CD4-positive, alpha-beta T cell treated with Interferon alpha-2 for 1 hour (primary cell): ENCODE measurements around the gene MARK2.
"Not testable (repeated sequence)": the region's sequence is repeated elsewhere in the genome, so short reads cannot be mapped to it uniquely, and the experiment has no call there.

Experiments
- DNase-seq, 2 donors: peaks; one replicate each; pipeline ENCODE4 v3.0.0-alpha.2; 2020 to 2022

Gene MARK2

DNA sequence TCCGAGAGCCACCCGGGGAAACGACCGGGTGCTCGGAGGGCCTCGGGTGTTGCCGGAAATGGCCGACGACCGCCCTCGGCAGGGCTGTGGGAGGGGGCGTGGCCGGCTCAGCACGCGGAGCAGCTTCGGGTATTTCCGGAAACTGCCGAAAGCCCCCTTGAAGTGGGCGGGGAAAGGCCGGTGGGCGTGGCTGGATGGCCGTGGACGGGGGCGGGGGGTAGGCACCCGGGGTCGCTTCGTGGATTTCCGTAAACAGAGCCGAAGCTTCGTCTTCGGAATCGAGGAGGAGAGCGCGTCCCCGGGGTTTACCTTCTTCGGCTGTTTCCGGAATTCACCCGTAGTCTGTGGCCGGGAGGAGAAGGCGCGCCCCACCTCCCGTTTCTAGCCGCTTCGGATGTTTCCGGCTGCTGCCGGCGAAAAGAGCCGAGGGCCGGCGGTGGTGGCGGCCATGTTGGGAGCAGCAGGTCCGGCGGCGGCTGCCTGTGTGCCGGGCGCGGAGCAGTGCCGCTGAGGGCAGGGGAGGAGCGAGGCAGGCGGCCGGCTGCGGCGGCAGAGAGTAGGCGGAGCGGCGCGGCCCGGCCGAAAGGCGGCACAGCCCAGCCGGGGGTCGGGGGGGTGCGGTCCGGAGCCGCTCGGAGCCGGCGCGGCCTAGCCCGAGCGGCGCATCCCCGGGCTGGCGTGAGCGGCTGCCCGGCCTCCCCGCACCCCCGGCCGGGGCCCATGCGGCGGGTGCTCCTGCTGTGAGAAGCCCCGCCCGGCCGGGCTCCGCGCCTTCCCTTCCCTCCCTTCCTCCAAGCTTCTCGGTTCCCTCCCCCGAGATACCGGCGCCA lies at the start of gene MARK2:
TSS of gene MARK2 (plus strand) at position 433 of the 830 bp plus-strand sequence. CDS start at position 830, 397 bp downstream.
- DNase-seq, result peak; percentile 98 to 100

DNA sequence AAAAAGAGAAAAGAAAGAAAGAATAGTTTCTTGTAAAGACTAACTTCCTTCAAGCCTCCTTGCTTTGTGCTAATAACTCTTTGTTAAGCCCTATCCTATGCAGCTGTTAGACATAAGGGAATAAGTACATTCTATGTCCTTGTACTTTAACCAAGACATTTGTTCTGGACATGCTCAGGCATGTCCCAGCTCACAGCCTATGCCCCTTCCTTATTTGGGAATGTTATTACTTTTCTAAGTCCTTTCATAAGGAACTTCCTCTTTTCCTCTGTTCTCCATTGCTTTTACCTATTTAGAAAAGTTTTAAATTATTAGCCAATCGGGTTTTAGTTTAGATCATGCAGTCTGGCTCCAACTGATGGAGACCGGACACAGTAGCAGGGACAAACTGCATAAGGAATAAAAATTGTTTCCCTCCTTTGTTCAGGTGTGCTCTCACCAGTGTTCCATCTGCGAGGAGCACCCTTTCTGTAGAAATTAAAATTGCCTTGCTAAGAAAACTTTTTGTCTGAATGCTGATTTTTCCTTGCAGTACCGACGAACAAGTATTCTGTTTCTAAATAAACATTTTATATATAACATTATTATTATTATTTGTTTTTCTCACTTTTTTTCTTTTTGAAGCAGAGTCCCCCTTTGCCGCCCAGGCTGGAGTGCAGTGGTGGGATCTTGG lies 47.3 kb upstream of the MARK2 start:
- DNase-seq, result no peak

DNA sequence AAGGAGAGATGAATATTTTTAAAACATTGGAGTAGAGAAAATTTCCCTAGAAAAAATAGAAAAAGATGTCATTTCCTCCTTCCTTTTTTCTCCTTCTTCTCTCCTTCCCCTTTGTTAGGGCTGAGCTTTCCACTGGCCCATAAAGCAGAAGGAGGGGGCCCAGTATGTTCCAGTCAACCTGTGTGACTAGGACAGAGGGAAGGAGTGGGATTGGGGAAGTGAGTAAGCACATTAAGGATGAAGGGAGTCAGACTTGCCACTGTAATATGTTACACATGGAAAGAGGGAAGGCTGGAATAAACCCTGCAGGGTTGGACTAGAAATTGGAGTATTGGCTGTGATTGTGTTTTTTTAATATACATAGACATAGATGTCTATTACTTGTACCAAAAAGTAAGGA lies 45.7 kb upstream of the MARK2 start:
- DNase-seq, result no peak

DNA sequence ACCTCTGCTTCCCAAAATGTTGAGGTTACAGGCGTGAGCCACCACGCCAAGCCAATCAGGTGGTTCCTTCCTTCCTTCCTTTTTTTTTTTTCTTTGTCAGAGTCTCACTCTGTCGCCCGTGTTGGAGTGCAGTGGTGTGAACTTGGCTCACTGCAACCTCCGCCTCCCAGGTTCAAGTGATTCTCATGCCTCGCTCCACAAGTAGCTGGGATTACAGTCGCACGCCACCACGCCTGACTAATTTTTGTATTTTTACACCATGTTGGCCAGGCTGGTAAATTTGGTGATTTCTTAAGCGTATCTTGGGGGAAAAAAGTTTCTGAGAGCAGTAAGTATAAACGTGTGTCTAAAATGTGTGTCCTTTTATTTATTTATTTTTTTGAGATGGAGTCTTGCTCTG lies 43.8 kb upstream of the MARK2 start:
- DNase-seq, result no peak

DNA sequence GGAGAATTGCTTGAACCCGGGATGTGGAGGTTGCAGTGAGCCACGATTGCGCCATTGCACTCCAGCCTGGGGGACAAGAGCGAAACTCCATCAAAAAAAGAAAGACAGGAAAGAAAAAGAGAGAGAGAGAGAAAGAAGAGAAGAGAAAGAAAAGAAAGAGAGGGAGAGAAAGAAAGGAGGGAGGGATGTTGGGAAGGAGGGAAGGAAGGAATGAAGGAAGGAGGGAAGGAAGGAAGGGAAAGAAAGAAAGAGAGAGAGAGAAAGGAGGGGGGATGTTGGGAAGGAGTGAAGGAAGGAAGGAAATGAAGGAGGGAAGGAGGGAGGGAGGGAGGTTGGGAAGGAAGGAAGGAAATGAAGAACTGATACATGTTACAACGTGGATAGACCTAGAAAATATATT lies 38.0 kb upstream of the MARK2 start:
- DNase-seq, result no peak

DNA sequence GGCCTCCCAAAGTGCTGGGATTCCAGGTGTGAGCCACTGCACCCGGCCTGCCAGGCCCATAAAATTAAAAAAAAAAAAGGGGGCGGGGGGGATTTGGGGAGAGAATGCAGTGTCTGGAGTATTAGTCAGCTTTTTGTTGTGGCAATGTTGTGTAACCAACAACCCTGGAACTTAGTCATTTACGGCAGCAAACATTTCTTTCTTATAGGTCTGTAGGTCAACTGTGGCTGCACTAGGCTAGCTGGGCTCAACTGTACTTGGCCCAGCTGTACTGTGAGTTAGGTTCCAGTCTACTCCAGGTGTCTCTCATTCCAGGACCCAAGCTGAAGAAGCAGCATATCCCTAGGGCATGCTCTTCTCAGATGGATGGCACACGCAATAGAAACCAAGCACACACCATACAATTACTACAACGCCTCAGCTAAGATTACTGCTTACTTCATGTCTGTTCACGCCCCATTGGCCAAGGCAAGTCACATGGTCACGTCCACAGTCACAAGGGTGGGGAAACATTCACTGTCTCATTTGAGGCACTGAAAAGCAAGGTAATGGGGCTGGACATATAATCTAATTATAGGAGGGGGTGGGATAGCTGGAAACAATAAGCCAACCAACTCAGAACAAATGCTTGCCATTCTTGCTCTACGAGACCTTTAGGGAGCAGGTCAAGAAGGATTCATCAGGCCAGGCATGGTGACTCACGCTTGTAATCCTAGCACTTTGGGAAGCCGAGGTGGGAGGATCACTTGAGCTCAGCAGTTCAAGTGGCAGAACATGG lies 36.1 kb upstream of the MARK2 start:
- DNase-seq, result no peak

DNA sequence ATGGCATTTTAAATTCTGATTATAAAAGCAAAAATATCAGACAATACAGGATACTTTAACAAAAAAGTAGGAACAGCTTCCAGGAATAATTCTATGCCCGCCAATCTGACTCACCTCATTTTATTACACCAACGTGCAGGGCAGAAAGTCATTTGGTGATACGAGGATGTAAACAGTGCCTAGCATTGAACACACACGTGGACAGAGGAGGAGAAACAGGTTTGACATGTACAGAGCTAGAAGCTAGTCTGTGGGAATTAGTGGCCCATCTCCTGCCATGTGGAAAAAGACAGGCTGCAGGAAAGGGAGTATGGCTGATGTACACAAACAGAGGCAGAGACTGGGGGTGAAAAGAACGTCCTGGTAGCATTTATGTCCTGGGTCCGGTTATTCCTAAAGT lies 34.7 kb upstream of the MARK2 start:
- DNase-seq, result no peak

DNA sequence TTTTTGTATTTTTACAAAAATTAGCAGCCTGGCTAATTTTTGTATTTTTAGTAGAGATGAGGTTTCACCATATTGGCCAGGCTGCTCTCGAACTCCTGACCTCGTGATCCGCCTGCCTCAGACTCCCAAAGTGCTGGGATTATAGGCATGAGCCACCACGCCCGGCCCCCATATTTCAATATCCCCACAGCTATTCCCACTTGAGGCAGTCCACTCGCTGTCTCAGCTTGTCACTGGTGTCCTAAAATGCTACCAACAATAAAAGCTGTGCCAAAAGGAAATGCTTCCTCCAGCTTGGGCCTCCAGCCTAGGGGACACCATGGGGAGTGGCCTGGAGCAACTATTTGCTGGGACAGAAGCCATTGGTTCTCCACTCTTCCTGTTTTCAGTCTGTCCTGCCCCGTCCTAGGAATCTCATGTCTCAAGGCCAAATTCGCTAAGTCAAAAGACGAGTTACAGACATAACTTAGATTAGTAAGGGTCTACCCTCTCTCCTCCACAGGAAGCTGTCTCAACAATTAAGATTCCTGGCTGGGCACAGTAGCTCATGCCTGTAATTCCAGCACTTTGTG lies 33.0 kb upstream of the MARK2 start:
- DNase-seq, result no peak

DNA sequence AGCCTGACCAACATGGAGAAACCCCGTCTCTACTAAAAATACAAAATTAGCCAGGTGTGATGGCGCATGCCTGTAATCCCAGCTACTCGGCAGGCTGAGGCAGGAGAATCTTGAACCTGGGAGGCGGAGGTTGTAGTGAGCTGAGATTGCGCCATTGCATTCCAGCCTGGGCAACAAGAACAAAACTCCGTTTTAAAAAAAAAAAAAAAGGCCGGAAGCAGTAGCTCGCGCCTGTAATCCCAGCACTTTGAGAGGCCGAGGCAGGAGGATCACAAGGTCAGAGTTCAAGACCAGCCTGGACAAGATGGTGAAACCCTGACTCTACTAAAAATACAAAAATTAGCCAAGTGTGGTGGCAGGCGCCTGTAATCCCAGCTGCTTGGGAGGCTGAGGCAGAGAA lies 28.5 kb upstream of the MARK2 start:
- not testable (repeated sequence) for DNase-seq

DNA sequence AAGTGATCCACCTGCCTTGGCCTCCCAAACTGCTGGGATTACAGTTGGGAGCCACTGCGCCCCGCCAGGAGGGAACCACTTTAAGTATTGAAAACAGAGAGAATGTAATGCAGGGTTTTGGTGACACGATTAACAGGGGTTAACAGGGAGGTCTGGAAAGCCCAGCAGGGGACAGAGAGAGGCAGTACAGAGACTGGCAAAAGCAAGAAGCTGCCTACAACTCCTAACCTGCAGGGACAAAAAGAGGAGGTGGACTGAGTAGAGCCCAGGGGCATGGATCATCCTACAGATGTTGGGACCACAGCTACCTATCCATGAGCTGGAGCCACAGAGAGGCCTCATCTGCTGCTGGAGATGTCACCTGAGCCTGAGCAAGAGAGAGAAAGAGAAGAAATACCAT lies 27.4 kb upstream of the MARK2 start:
- no peak for DNase-seq

DNA sequence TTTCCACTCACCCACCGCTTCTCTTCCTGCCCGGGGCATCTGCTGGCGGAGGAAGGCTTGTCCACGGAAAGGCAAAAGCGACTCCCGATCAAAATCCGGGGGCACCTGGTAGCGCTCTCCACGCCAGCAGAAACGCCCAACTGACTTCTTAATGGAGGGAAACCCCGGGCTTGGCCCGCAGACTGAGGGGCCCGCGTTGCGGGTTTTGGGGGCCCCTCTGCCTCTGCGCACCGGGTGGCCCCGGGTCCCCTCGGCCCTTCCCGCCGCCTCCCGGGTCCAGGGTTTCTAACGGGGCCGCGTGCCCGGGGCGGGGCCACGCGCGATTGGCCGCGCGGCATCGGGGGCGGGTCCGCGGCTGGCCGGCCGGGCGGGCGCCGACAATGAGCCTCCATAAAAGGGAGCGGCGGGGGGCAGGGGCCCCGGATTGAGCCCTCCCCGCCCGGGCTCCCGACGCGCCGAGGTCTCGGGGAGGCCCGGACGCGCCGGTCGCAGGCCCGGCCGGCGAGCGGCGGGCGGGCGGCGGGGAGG lies 25.8 kb upstream of the MARK2 start, which contains the start of gene SPINDOC:
TSS of gene SPINDOC (plus strand) at position 422 of the 528 bp plus-strand sequence. CDS start 231 bp downstream, outside the sequence.
- peak; percentile 65 to 82 for DNase-seq

DNA sequence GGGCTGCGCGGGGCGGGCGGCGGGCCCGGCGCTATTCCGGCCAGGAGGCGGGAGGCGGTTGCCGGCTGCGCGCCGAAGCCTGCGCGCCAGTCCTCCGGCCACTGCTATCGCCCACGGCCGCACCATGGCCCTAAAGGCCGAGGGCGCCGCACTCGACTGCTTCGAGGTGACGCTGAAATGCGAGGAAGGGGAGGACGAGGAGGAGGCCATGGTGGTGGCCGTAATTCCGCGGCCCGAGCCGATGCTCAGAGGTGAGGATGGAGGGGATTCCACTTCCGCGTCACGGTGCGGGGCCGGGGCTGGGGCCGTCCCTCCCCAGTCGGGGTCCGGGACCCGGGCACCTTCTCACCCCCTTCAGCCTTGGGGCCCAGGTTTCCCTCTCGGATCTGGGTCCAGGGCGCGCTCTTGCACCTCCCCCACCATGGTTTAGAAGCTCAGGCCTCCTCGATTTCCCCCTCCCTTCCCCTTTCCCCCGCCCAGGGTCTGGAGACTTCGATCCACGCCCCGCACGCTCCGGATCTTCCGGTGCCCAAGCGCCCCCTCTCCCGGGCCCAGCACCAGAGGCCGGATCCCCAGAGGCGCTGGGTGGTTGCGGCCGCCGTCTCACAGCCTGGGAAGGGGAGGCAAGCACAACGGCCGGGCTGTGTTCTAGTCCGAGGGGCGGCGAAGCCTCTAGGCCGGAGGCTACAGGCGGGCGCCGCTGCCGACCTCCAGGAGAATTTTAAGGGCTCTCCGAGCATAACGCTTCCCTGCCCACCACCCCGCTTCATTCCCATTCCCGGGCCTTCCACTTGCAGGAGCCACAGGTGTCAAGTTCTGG lies 25.1 kb upstream of the MARK2 start:
- DNase-seq, result peak in 1 of 2 donors; percentile 33

DNA sequence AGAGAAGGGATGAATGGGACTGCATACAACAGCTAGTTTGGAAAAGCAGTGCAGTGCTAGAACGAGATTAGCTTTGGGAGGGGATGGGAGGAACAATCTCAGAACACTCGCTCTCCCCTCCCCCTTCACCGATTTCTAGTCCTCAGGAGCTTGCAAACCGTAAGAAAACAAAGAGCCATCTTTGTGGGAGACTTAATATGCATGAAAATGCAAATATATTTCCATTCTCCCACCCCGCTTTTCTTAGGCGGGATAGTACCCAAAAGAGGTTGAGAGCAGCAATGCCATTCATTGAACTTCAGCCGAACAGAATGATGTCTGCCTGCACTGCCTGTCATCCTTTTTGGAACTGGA lies 24.6 kb upstream of the MARK2 start:
- no peak for DNase-seq

DNA sequence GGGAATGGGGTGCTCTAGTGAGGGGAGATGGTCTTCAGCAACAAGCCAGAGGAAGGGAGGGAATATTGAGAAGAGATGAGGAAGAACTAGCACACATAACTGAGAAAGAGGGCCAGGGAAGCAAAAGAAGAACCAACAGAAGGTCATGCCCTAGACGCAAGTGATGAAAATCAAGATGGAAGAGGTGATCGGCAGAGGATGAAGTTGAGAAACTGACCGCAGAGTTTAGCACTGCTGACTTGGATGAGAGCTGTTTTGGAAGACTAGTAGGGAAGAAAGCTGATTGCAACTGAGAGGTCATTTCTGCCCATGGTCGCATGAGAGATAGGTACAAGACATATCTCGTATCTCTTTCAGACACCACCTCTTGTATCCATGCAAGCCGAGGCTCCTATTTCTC lies 22.7 kb upstream of the MARK2 start:
- no peak for DNase-seq

DNA sequence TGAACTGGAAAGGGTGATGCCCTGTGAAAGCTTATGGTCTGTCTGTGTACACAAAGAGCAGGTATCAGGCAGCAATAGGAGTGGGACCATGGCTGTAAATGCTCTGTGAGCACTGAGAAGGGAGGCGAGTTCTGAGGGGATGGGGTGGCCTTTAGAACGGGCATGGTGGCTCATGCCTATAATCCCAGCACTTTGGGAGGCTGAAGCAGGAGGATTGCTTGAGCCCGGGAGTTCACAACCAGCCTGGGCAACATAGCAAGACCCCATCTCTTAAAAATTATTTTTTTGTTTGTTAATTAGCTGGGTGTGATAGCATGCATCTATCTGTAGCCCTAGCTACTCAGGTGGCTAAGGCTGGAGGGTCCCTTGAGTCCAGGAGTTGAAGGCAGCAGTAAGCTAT lies 22.2 kb upstream of the MARK2 start:
- no peak for DNase-seq

DNA sequence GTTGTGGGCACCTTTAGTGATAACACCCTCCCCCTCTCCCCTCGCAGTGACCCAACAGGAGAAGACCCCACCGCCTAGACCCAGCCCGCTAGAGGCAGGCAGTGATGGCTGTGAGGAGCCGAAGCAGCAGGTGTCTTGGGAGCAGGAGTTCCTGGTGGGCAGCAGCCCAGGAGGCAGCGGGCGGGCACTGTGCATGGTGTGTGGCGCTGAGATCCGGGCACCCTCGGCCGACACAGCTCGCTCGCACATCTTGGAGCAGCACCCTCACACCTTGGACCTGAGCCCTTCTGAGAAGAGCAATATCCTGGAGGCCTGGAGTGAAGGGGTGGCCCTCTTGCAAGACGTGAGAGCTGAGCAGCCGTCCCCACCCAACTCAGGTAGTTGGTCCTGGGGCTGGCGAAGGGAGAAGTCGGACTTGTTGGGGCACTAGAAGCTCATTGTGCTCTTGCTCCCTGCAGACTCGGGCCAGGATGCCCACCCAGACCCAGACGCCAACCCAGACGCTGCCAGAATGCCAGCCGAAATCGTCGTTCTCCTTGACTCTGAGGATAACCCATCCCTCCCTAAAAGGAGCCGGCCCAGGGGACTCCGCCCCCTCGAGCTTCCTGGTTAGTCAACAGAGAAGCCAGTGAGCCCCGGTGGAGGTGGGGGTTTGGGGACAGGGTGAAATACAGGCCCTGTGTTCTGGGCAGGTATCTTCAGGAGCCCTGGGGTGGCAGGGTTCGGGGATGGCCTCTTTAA lies 21.0 kb upstream of the MARK2 start:
- DNase-seq, result no peak

DNA sequence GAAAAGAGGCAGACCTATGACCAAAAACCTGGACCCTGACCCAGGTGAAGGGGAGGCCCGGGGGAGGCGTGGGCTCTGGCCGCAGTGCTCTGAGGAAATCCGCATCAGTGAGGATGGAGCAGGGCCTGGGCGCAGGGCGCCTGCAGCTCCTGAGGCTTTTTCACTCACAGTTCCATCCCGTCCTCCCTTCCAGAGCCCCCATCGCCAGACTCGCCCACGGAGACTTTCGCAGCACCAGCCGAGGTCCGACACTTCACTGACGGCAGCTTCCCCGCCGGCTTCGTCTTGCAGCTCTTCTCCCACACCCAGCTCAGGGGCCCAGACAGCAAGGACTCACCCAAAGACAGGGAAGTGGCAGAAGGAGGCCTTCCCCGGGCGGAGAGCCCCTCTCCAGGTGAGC lies 20.3 kb upstream of the MARK2 start:
- no peak for DNase-seq

DNA sequence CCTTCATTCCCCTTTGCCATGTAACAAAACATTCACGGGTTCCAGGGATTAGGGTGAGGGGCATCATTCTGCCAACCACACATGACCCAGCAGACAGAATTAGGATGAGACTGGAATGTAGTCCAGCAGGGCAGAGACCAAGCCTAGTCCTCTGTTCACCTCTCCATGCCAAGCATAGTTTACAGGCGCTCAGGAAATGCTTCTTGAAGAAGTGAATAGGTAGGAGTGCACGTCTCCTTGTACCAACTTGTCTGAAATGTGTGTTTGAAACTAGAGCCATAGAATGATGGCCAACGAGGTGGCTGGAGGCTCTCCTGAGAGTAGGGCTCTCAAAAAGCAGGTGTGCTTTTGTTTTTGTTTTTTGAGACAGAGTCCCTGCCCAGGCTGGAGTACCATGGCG lies 17.5 kb upstream of the MARK2 start:
- DNase-seq, result no peak

DNA sequence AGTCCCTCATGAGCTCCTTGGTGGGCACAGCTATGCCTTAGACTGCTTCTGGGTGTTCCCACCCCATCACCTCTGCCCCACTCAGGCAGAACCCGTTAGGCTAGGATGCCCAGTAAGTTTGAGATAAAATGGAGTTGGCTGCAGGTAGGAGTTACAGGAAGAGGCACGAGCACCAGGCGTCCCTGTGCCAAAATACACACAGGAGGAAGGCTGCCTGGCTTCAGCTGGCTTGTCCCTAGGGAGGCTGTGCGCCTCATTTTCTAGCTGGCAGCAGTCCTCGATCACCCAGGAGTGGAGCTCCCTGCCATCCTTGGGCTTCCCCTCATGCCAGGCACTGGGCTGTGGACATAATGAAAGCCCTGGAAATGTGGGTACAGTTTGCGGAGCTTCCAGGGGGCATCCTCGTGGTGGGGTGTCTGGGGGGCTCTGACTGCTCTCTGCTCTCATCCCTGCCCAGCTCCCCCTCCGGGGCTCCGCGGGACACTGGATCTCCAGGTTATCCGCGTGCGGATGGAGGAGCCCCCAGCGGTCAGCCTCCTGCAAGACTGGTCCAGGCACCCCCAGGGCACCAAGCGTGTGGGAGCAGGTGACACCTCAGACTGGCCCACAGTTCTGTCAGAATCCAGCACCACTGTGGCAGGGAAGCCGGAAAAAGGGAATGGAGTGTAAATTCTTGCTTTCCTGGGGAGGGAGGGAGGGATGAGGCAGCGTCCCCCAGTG lies 12.3 kb upstream of the MARK2 start:
- no peak for DNase-seq

DNA sequence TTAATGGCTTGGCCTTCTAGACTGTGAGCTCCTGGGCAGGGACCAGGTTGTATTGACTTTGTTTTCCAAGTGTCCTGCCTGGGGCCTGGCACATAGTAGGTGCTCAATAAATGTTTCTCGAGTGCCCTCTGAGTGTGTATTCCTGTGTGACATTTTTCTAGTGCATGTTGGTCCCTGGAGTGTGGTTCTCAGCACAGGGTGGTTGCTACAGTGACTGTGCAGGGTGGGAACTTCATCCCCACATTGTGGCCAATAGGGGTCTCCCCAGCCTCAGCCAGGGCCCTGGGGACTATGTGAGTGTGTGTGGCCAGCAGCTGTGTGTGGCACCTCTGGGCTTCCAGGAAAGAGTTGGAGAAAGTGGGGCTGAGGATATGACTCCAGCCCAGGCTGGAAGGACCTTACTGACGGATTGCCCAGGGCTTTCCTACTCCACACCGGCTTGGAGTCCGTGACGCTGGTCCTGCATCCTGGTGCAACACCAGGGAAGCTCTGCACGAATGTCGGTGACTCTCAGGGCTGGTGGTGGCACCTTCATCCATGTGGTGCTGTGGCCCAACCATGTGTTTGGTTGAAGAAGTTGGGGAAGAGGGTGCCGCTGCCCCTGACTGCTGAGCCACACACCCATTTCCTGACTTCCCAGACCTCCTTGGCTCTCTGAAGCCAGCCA lies 9.0 kb upstream of the MARK2 start:
- no peak for DNase-seq
